ENCODE measurements around the gene TLL2. TPM values are rescaled to one million over a fixed set of nuclear protein-coding genes. Genes with fewer than 3 reads are reported as not detected.
A peak's percentile ranks its signal among the peaks of the same experiment; 100 is the strongest.

Gene TLL2
- total and polyA plus RNA-seq, 7 donors: 0.22 to 0.64 (median 0.32) TPM

- Histone ChIP-seq H3K4me3 (no peak overlapping the region), H3K27ac (no peak overlapping the region), H3K27me3 (ENCODE audit: insufficient read depth in 3 of 3, low read length in 2 of 3) (no peaks in the 10 kb centered on the region), H3K9me3 (no peaks in the 10 kb centered on the region), H3K36me3 (ENCODE audit: insufficient read depth in 1 of 2, low read depth in 1 of 2) (peaks cover 6 to 91% of the 10 kb centered on the region in 2 donors), H3K4me1 (peaks cover 5% of the 10 kb centered on the region)
- intact Hi-C loops (cut with DNase I): no loop called here
- 54 to 71% (median 61%) methylated on average over 1 of the region's 1 CpG for WGBS, 3 donors
- no peak for ATAC-seq
- DNase-seq: no peak
- TF ChIP-seq CTCF (IDR thresholded peaks at IDR 0.05): no peak
Measured at GRCh38 chr10:96524741-96525140, 11.0 kb upstream of the TLL2 start.

GRCh38 chr10:96517284-96517683, 3.6 kb upstream of the TLL2 start:
- no peaks in the 10 kb centered on the region for H3K27me3 ChIP-seq (ENCODE audit: insufficient read depth in 3 of 3, low read length in 2 of 3)
- no peak overlapping the region for H3K4me3 ChIP-seq
- H3K27ac ChIP-seq: no peak overlapping the region
- ATAC-seq (no peak), DNase-seq (no peak)
- peaks cover 19% of the 10 kb centered on the region for H3K4me1 ChIP-seq
- no peak for TF ChIP-seq CTCF (IDR thresholded peaks at IDR 0.05)
- 82 to 95% (median 92%) methylated on average over 1 of the region's 1 CpG for WGBS, 3 donors
- H3K9me3 ChIP-seq: no peaks in the 10 kb centered on the region
- peaks cover 0 to 34% of the 10 kb centered on the region in 2 donors for H3K36me3 ChIP-seq (ENCODE audit: insufficient read depth in 1 of 2, low read depth in 1 of 2)
- intact Hi-C loops (cut with DNase I): no loop called here

DNA sequence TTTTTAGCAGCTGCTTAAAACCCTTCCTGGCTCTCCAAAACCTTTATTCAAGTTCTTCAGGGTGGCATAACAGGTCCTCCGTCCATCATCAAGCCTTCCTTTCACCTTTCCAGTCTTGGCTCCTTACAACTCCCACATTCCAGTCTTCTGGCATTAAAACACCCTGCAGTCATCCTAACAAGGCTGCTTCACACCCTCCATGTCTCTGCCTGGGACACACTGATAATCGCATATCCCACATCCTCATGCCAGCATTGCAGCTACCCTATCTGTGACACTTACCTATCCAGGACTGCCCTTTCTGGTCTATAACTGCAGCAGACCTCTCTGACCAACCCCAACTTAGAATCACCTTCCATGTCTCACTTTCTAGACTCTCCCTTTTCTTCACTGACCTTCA, 2.6 kb upstream of the TLL2 start:
- DNase-seq (no peak), ATAC-seq (no peak)
- Histone ChIP-seq H3K27ac (no peak overlapping the region), H3K4me1 (peaks cover 19% of the 10 kb centered on the region), H3K4me3 (no peak overlapping the region), H3K27me3 (ENCODE audit: insufficient read depth in 3 of 3, low read length in 2 of 3) (no peaks in the 10 kb centered on the region), H3K9me3 (no peaks in the 10 kb centered on the region), H3K36me3 (ENCODE audit: insufficient read depth in 1 of 2, low read depth in 1 of 2) (peaks cover 0 to 24% of the 10 kb centered on the region in 2 donors)
- intact Hi-C loops (cut with DNase I): no loop called here
- no peak for TF ChIP-seq CTCF (IDR thresholded peaks at IDR 0.05)
- WGBS, 3 donors: 42 to 80% (median 52%) methylated on average over 2 of the region's 2 CpGs

- Histone ChIP-seq H3K4me1 (peaks cover 19% of the 10 kb centered on the region), H3K9me3 (no peaks in the 10 kb centered on the region), H3K36me3 (ENCODE audit: insufficient read depth in 1 of 2, low read depth in 1 of 2) (peaks cover 0 to 7% of the 10 kb centered on the region in 2 donors), H3K4me3 (peak overlapping the region; percentile 76), H3K27me3 (ENCODE audit: insufficient read depth in 3 of 3, low read length in 2 of 3) (no peaks in the 10 kb centered on the region), H3K27ac (peak overlapping the region; percentile 58)
- no peak for ATAC-seq
- TF ChIP-seq CTCF (IDR thresholded peaks at IDR 0.05): no peak
- 0 to 1% (median 0%) methylated on average over 28 to 31 of the region's 31 CpGs for WGBS, 3 donors
- intact Hi-C loops (cut with DNase I): loop anchor here (5.0 kb wide), 3 partner anchors 116 to 136 kb away; no protein-coding TSS in a partner anchor
- DNase-seq: no peak
Measured at GRCh38 chr10:96513305-96513697, 425 bp downstream of the TLL2 start.
